ENCODE results near the gene FSD1.
"Not testable (repeated sequence)": the region's sequence is repeated elsewhere in the genome, so short reads cannot be mapped to it uniquely, and the experiment has no call there.

The FSD1 gene

GRCh38 chr19:4304538-4305256, at the start of gene FSD1:
Gene FSD1, plus strand, starts transcription at chr19:4304598. Its CDS starts 149 bp downstream, at chr19:4304747.
- DNase-seq (ENCODE audit: low spot score): peak; percentile 51

- DNase-seq (ENCODE audit: low spot score): no peak
These were observed 47.8 kb upstream of the FSD1 start for GRCh38 chr19:4256563-4256962.

GRCh38 chr19:4257025-4257424, 47.4 kb upstream of the FSD1 start:
- no peak for DNase-seq (ENCODE audit: low spot score)

- DNase-seq (ENCODE audit: low spot score): no peak
These were observed 46.2 kb upstream of the FSD1 start for GRCh38 chr19:4258181-4258580.

GRCh38 chr19:4260613-4261191, 43.7 kb upstream of the FSD1 start:
- no peak for DNase-seq (ENCODE audit: low spot score)

GRCh38 chr19:4264812-4265211, 39.6 kb upstream of the FSD1 start:
- peak; percentile 12 for DNase-seq (ENCODE audit: low spot score)

- DNase-seq (ENCODE audit: low spot score): no peak
These were observed 38.0 kb upstream of the FSD1 start for GRCh38 chr19:4266253-4267000.

- peak; percentile 50 for DNase-seq (ENCODE audit: low spot score)
These were observed 37.1 kb upstream of the FSD1 start for GRCh38 chr19:4267101-4267900.

- DNase-seq (ENCODE audit: low spot score): no peak
These were observed 36.2 kb upstream of the FSD1 start for GRCh38 chr19:4267901-4268815.

GRCh38 chr19:4268816-4269430, 35.5 kb upstream of the FSD1 start:
- no peak for DNase-seq (ENCODE audit: low spot score)

GRCh38 chr19:4272894-4273293, 31.5 kb upstream of the FSD1 start:
- DNase-seq (ENCODE audit: low spot score): no peak

GRCh38 chr19:4274321-4274686, 30.1 kb upstream of the FSD1 start:
- not testable (repeated sequence) for DNase-seq (ENCODE audit: low spot score)

GRCh38 chr19:4277191-4277696, 27.2 kb upstream of the FSD1 start:
- no peak for DNase-seq (ENCODE audit: low spot score)

GRCh38 chr19:4278010-4278409, 26.4 kb upstream of the FSD1 start:
- DNase-seq (ENCODE audit: low spot score): no peak

GRCh38 chr19:4278419-4279266, 25.8 kb upstream of the FSD1 start, which contains the start of gene SHD:
Gene SHD, plus strand, starts transcription at chr19:4279266. Its CDS starts 798 bp downstream, at chr19:4280064.
- no peak for DNase-seq (ENCODE audit: low spot score)

GRCh38 chr19:4279267-4279529, 25.2 kb upstream of the FSD1 start:
- no peak for DNase-seq (ENCODE audit: low spot score)

- DNase-seq (ENCODE audit: low spot score): no peak
These were observed 24.6 kb upstream of the FSD1 start for GRCh38 chr19:4279530-4280422.

- DNase-seq (ENCODE audit: low spot score): no peak
These were observed 20.0 kb upstream of the FSD1 start for GRCh38 chr19:4284176-4284958.
